K562 (cell line): ENCODE data around the gene CLCNKA. TPM values are rescaled to one million over a fixed set of nuclear protein-coding genes. Genes with fewer than 3 reads are reported as not detected.
A peak's percentile ranks its signal among the peaks of the same experiment; 100 is the strongest.

Experiments
- HBP1 ChIP-seq: fragments of 450-650 bp; formaldehyde crosslinking; IDR thresholded peaks from 2 replicates; pipeline ENCODE4 v1.4.0; 2022; ENCODE audit warnings: missing genetic modification characterization
- HCFC1 ChIP-seq: IDR thresholded peaks from 2 replicates; pipeline ENCODE4 v1.6.1; 2012; ENCODE audit warnings: low read depth, low read length, improper control_type of control experiment
- KLF13 ChIP-seq: fragments of 450-650 bp; IDR thresholded peaks from 2 replicates; pipeline ENCODE4 v1.6.1; 2016; ENCODE audit warnings: missing genetic modification characterization, low read depth, mild to moderate bottlenecking, missing compliant biosample characterization, moderate library complexity, borderline replicate concordance
- MTF1 ChIP-seq: fragments of 250-450 bp; sonication (Bioruptor Pico); IDR thresholded peaks from 2 replicates; pipeline ENCODE4 v1.9.0; 2021; ENCODE audit warnings: moderate library complexity, mild to moderate bottlenecking, inconsistent platforms, borderline replicate concordance
- NCOR1 ChIP-seq: fragments of 450-650 bp; IDR thresholded peaks from 2 replicates; pipeline ENCODE4 v1.6.1; 2016; ENCODE audit warnings: mild to moderate bottlenecking, moderate library complexity
- NR2C2 ChIP-seq, 2 experiments: fragments of 200-800 bp in 1 of 2; sonication (Bioruptor generic) in 1 of 2; sonication (generic) in 1 of 2; formaldehyde crosslinking in 1 of 2; IDR thresholded peaks; 2 replicates each; pipeline versions ENCODE4 v1.6.1 to v1.8.0; 2016 to 2022; ENCODE audit warnings: mild to moderate bottlenecking in 1 of 2, missing compliant biosample characterization in 1 of 2, missing genetic modification characterization in 1 of 2, missing genetic modification reagents in 1 of 2
- PKNOX1 ChIP-seq: fragments of 450-650 bp; IDR thresholded peaks from 2 replicates; pipeline ENCODE4 v1.6.1; 2016
- POLR2G ChIP-seq: fragments of 200-400 bp; formaldehyde crosslinking; IDR thresholded peaks from 2 replicates; pipeline ENCODE4 v1.6.1; 2017; ENCODE audit warnings: low read depth, mild to moderate bottlenecking, antibody characterized with exemption, low read length, moderate library complexity
- RFX5 ChIP-seq: IDR thresholded peaks from 2 replicates; pipeline ENCODE4 v1.6.1; 2011; ENCODE audit warnings: low read depth, mild to moderate bottlenecking, improper control_type of control experiment, low read length
- SMARCE1 ChIP-seq: fragments of 450-650 bp; IDR thresholded peaks from 2 replicates; pipeline ENCODE4 v1.7.1; 2016; ENCODE audit warnings: mild to moderate bottlenecking
- SNRNP70 ChIP-seq: fragments of 200-400 bp; formaldehyde crosslinking; optimal IDR thresholded peaks from 2 replicates; pipeline ENCODE3; 2017; ENCODE audit warnings: low read depth, low read length
- SREBF2 ChIP-seq: sonication (generic); formaldehyde crosslinking; IDR thresholded peaks from 2 replicates; pipeline ENCODE4 v1.4.0; 2020; ENCODE audit warnings: mild to moderate bottlenecking, missing genetic modification reagents
- TEAD1 ChIP-seq, 2 experiments: fragments of 450-650 bp in 1 of 2; sonication (generic) in 1 of 2; formaldehyde crosslinking; IDR thresholded peaks; 2 replicates each; pipeline versions ENCODE4 v1.4.0 to v1.8.0; 2020 to 2022; ENCODE audit warnings: mild to moderate bottlenecking in 2 of 2, missing genetic modification reagents in 1 of 2
- UBTF ChIP-seq, 2 experiments: IDR thresholded peaks; 2 replicates each; pipeline ENCODE4 v1.6.1; 2012; ENCODE audit warnings: improper control_type of control experiment in 2 of 2, low read depth in 2 of 2, low read length in 2 of 2, borderline replicate concordance in 1 of 2
- ZBTB26 ChIP-seq: fragments of 450-650 bp; formaldehyde crosslinking; IDR thresholded peaks from 2 replicates; pipeline ENCODE4 v1.4.0; 2022; ENCODE audit warnings: missing genetic modification characterization
- ZBTB33 ChIP-seq: sonication (generic); formaldehyde crosslinking; IDR thresholded peaks from 2 replicates; pipeline ENCODE4 v1.8.1; 2023; ENCODE audit warnings: mild to moderate bottlenecking, missing genetic modification reagents
- ZBTB7A ChIP-seq: IDR thresholded peaks from 2 replicates; pipeline ENCODE4 v1.6.1; 2011; ENCODE audit warnings: low read depth, mild to moderate bottlenecking, low read length, moderate library complexity, borderline replicate concordance; ENCODE audit not compliant: control insufficient read depth
- ZKSCAN1 ChIP-seq: fragments of 150-350 bp; IDR thresholded peaks from 2 replicates; pipeline ENCODE4 v1.6.1; 2016; ENCODE audit warnings: low read depth, low read length
- ZNF717 ChIP-seq: fragments of 250-450 bp; sonication (Bioruptor Pico); IDR thresholded peaks from 2 replicates; pipeline ENCODE4 v1.5.0; 2021
- polyA plus RNA-seq, 8 experiments: library from polyadenylated mRNA; depleted of rRNA in 4 of 8; stranded (reverse) in 5 of 8; unstranded in 3 of 8; fragments of >200 nt; fragmentation: Nextera tagmentation in 2 of 8; fragmentation: Illumina TruSeq in 1 of 8; extraction: Ambion mirVana in 2 of 8; extraction: Trizol in 1 of 8; gene quantifications; 2 replicates each; pipeline versions ENCODE4 v1.2.1 to v1.2.3, GENCODE V29; 2011 to 2014; ENCODE audit warnings: inconsistent platforms in 1 of 8, missing spikeins in 1 of 8
- total RNA-seq, 7 experiments: library from RNA; depleted of rRNA in 6 of 7; stranded (reverse); fragments of >200 nt in 6 of 7; fragmentation: Illumina TruSeq in 2 of 7; extraction: Trizol in 2 of 7; gene quantifications; 2 replicates each; pipeline versions ENCODE4 v1.2.1 to v1.2.3, GENCODE V29; 2011 to 2021; ENCODE audit warnings: low replicate concordance in 1 of 7

Gene CLCNKA
- total and polyA plus RNA-seq, 9 of the 15 experiments (the other 6 are each of a cell fraction or from before 2014, with no cell fraction given) = 0.03 to 0.37 (median 0.10) TPM; not detected in 3

GRCh38 chr1:15975358-15975804 is 46.5 kb upstream of the CLCNKA start (continued):
- TF ChIP-seq NCOR1 (no peak), TEAD1 (CRISPR knock-in tag; IDR thresholded peaks at IDR 0.05) (peak in 1 of 2 experiments; percentile 64; a peak in 1 of 4 replicates), KLF13 (tag) (peak; percentile 16; the same call in 1 of the 2 replicates), ZBTB26 (no peak), POLR2G (peak; percentile 75), ZBTB33 (CRISPR knock-in tag) (no peak), SREBF2 (CRISPR knock-in tag) (no peak), MTF1 (CRISPR knock-in tag) (no peak), ZBTB7A (peak; percentile 97), SMARCE1 (no peak), NR2C2 (CRISPR knock-in tag; IDR thresholded peaks at IDR 0.05) (peak; percentile 63; the same call in 1 of the 2 replicates), NR2C2 (tag; IDR thresholded peaks at IDR 0.05) (no peak), ZNF717 (no peak), PKNOX1 (peak; percentile 39; the same call in 1 of the 2 replicates), UBTF (IDR thresholded peaks at IDR 0.05; ENCODE audit: borderline replicate concordance in 1 of 2, low read depth in 2 of 2, low read length in 2 of 2) (peak in 1 of 2 experiments; percentile 73; a peak in 1 of 4 replicates), SNRNP70 (no peak), RFX5 (no peak), HBP1 (CRISPR knock-in tag) (0 out of 2 replicates have a peak, but pooled peaks have one; percentile 37), HCFC1 (peak; percentile 23; the same call in 1 of the 2 replicates), ZKSCAN1 (peak; percentile 2; the same call in 1 of the 2 replicates)
